Measurements from ENCODE around the gene UGT1A4.
"Not testable (repeated sequence)": the region's sequence is repeated elsewhere in the genome, so short reads cannot be mapped to it uniquely, and the experiment has no call there.

Gene UGT1A4

DNA sequence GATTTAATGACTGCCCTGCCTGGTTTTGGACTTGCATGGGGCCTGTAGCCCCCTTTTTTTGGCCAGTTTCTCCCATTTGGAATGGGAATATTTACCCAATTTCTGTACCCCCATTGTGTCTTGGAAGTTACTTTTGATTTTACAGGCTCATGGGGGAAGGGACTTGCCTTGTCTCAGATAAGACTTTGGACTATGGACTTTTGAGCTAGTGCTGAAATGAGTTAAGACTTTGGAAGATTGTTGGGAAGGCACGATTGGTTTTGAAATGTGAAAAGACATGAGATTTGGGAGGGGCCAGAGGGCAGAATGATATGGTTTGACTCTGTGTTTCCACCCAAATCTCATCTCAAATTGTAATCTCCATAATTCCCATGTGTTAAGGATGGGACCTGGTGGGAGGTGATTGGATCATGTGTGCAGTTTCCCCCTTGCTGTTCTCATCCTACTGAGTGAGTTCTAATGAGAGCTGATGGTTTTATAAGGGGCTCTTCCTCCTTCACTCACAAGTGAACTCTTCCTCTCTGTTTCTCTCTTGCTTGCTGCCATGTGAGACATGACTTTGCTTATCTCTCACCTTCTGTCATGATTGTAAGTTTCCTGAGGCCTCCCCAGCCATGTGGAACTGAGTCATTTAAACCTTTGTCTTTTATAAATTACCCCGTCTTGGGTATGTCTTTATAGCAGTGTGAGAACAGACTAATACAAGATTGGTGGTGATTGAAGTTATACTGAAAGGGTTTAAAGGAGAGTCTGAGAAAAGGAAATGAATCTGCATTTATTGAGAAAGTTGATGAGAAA is 32.9 kb downstream of the UGT1A4 start:
- DNase-seq = not testable (repeated sequence)

DNA sequence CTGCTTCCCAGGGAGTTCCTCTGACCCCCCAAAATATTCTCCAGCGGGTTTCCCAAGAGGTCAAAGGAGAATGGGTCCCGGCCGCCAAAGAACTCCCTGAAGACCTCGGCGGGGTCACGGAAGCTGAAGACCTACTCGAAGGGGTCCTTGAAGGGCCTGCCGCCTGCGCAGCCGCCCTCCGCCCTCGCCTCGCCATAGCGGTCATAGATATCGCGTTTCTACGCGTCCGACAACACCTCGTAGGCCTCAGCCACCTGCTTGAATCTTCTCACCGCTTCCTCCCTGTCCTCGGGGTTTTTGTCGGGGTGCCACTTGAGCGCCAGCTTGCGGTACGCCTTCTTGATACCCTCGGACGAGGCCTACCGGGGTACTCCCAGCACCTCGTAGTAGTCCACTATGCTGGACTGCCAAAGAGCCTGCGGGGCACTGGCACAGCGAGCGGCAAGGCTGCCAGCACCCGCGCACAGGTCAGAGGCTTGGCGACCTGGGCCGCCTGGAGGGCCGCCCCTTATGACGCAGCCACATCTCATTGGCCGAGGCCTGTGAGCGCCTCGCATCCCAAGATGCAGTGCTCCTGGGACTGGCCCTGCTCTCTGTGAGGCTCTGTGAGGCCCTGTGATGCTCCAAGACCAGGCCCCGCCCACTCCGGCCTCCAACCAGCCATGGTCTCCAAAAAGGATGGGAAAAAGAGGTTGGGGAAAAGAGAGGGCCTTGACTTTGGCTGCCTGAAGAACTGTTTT is 36.5 kb downstream of the UGT1A4 start:
- DNase-seq = no peak

DNA sequence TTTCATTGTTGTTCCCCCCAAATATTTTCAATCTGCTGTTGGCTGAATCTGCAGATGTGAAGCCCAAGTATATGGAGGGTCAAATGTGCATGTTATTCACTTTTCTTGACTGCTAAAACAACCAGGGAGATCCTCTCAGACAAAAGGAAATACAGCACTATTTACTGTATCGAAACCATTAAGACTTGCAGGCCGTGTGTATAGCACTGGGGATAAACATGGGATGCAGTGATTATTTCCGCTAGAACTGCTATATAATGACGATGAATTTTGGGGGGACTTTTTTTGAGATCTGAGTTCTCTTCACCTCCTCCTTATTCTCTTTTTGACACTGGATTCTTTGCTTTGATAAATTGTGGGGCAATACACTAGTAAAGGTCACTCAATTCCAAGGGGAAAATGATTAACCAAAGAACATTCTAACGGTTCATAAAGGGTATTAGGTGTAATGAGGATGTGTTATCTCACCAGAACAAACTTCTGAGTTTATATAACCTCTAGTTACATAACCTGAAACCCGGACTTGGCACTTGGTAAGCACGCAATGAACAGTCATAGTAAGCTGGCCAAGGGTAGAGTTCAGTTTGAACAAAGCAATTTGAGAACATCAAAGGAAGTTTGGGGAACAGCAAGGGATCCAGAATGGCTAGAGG is 38.0 kb downstream of the UGT1A4 start:
- DNase-seq = no peak

DNA sequence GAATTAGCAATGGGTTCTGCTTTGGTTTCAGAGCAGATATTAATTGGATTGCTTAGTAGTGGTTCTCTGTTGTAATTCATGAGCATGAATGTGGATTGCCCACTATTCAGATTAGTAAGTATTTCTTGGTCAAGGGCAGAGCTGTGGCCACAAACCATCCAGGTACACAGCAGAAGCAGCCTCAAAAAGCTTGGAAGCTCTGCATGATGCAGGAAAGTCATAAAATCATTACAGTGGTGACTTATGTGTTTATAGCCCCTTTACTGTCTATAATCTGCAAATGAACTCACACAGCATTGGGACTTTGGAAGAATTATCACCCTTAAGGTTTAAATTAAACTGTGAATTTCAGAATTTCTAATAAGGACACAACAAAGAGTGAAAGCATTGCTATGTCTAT is 39.6 kb downstream of the UGT1A4 start:
- DNase-seq = no peak

DNA sequence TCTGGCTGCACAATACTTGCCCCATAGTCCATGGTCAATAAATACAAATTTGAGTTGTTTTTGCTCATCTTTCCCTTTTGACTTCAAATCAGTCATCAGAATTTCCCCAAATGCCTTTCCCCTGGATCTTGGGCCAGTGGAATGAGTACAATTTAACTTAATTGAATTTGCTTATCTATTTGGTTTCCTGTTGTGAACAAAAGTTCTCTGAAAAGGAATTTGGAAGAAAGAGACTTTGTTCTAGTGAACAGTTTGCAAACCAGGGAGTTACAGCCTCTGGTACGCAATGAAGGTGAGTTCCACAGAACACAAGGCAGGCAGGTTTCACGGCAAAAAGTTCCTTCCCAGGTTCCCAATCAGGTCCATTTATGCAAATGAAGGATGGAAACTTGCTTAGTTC is 40.3 kb downstream of the UGT1A4 start:
- no peak for DNase-seq

DNA sequence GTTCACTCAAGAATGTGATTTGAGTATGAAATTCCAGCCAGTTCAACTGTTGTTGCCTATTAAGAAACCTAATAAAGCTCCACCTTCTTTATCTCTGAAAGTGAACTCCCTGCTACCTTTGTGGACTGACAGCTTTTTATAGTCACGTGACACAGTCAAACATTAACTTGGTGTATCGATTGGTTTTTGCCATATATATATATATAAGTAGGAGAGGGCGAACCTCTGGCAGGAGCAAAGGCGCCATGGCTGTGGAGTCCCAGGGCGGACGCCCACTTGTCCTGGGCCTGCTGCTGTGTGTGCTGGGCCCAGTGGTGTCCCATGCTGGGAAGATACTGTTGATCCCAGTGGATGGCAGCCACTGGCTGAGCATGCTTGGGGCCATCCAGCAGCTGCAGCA is 41.5 kb downstream of the UGT1A4 start, which contains the start of gene UGT1A1:
Gene UGT1A1 (plus strand): TSS at position 228 of the 400 bp plus-strand sequence. CDS start 18 bp downstream, at position 246.
- no peak for DNase-seq

DNA sequence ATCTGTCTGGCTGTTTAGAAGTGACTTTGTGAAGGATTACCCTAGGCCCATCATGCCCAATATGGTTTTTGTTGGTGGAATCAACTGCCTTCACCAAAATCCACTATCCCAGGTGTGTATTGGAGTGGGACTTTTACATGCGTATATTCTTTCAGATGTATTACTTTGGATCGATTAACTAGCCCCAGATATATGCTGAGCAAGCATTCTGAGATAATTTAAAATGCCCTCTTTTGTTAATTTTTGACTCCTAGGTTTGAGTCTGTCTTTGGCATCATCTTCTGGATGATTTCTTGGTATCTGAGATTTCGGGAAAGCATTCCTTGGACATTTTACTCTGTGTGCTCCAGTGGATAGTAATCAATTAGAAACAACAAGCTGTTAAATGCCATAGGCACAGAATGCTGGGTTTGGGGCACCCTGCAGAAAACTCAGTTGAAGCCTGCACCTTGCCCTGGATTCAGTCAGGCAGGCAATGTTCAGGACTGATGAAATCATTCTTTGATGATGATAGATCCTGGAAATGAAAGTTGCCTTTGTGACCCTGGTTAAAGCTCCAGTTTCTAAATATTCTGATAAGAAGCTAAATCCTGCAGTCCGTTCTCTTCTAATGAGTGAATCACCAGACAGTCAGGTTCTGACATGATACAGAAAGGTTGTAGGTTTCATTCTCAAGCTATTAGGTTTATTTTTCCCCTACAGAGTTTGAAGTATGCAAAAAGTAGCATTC is 42.7 kb downstream of the UGT1A4 start:
- DNase-seq = no peak

DNA sequence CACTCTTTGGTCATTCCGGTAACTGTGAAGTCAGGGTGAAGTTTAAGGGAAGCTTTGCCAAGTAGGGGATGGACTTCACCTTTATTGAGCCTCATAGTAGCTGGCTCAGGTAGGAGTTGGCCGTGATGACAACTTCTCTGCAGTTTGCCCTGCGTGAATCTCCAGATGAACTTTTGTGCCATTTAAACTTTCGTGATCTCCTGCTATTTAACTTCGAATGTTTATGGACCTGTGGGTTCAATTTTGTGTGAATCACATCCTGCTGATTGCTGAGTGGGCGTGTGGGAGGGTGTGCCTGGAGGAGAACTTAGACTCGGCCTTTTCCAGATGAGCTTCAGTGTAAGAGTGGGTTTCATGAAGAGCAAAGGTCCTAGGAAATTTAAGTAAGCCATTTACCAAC is 45.7 kb downstream of the UGT1A4 start:
- no peak for DNase-seq

DNA sequence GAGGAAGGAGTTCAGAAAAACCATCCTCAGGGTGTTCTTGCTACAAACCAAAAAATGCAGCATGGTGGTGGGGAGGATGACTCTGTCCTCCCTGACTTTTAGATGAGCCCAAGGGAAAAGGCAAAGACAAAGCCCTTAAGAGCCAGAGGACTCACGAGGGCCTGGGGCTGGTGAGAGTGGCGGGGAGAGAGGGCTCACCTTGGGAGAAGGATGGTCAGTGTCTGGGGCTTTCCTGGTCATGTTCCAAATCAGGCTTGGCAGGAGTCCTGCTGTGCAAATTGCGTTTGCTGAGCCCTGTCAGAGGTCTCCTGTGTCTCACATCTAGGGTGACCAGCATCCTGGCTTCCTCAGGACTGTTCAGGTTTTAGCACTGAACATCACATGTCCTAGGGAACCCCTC is 46.2 kb downstream of the UGT1A4 start:
- DNase-seq = no peak

DNA sequence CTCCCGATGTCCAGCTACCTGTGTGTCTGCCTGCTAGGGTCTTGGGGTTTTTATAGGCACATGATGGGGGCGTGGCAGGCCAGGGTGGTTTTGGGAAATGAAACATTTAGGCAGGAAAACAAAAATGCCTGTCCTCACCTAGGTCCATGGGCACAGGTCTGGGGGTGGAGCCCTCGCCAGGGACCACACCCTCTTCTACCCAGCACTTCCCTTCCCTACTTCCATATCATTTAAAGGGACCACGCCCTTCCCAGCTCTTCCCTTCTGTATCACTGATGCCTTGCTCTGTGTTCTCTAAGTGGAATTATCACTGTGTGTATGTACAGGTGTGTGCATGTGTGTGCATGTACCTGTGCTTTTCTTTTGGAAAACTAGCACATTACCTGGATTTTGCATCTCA is 47.9 kb downstream of the UGT1A4 start:
- no peak for DNase-seq

DNA sequence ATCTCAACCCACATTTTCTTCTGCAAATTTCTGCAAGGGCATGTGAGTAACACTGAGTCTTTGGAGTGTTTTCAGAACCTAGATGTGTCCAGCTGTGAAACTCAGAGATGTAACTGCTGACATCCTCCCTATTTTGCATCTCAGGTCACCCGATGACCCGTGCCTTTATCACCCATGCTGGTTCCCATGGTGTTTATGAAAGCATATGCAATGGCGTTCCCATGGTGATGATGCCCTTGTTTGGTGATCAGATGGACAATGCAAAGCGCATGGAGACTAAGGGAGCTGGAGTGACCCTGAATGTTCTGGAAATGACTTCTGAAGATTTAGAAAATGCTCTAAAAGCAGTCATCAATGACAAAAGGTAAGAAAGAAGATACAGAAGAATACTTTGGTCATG is 49.5 kb downstream of the UGT1A4 start:
- DNase-seq = no peak

DNA sequence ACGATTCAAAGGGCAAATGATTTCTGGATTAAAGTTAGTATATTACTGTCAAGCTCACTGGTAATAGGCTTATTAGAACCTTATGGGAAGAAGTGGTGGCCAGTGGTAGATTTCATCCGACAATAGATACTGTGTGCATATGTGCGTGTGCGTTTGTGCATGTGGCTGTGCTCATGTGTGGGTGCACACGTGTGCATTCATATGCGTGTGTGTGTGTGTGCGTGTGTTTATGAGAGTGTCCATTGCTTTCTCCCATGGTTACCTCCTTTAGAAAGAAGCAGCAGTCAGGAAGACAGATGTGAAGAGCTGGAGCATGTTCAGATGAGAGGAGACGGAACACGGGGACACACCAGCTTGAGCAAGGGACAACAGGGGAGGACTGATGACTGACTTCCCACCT is 50.7 kb downstream of the UGT1A4 start:
- no peak for DNase-seq

DNA sequence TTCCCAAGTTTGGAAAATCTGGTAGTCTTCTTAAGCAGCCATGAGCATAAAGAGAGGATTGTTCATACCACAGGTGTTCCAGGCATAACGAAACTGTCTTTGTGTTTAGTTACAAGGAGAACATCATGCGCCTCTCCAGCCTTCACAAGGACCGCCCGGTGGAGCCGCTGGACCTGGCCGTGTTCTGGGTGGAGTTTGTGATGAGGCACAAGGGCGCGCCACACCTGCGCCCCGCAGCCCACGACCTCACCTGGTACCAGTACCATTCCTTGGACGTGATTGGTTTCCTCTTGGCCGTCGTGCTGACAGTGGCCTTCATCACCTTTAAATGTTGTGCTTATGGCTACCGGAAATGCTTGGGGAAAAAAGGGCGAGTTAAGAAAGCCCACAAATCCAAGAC is 53.6 kb downstream of the UGT1A4 start:
- DNase-seq = no peak

DNA sequence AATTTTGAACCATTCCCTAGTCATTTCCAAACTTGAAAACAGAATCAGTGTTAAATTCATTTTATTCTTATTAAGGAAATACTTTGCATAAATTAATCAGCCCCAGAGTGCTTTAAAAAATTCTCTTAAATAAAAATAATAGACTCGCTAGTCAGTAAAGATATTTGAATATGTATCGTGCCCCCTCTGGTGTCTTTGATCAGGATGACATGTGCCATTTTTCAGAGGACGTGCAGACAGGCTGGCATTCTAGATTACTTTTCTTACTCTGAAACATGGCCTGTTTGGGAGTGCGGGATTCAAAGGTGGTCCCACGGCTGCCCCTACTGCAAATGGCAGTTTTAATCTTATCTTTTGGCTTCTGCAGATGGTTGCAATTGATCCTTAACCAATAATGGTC is 54.0 kb downstream of the UGT1A4 start:
- DNase-seq = no peak

DNA sequence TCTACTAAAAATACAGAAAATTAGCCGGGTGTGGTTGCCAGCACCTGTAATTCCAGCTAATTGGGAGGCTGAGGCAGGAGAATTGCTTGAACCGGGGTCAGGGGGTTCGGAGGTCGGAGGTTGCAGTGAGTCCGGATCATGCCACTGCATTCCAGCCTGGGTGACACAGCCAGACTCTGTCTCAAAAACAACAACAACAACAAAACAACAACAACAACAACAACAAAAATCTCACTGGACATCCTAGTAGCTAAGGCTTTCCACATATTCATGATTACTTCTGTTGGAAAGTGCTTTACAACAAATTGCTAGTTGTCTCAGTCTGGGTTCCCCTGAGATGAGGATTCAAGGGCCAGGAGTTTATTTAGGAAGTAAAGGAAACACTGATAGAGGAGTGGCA is 55.3 kb downstream of the UGT1A4 start:
- no peak for DNase-seq

DNA sequence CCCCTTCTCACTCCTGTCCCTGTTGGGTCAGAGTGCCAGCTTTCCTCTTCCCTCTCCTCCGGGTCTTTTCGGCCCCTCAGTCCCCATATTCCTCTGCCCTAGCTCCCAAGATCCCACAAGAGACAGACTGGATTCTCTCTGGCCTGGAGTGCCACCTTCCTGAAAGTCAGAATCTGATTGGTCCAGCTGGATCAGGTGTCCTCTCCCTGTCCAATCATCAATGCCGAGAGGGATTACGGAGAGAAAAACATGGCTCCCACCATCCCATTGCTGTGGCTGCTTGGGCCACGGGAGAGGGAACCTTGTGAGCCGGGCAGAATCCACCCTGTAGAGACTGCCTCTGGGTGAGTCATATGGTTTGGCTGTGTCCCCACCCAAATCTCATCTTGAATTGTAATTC is 56.9 kb downstream of the UGT1A4 start:
- no peak for DNase-seq

DNA sequence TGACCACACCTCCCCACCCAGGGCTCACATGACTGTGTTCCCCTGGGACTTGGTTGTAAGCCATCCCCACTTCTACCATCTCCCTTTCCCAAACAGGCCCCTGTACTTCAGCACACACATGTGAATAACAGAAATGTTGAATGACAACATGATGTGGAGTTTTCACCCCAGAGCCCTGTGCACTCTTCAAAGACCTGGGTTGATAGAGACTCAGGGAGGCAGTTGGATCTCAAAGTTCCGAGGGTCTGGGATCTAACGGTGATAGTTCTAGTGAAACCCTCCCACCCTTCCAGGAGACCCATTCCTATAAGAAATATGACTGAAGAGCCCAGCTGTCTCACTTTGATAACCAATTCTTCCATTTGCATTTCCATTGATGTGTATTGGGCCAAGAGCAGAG is 59.5 kb downstream of the UGT1A4 start, which contains the start of gene MROH2A:
Gene MROH2A (plus strand): TSS at position 301 of the 400 bp plus-strand sequence. CDS start 1,029 bp downstream, outside the sequence.
- no peak for DNase-seq

DNA sequence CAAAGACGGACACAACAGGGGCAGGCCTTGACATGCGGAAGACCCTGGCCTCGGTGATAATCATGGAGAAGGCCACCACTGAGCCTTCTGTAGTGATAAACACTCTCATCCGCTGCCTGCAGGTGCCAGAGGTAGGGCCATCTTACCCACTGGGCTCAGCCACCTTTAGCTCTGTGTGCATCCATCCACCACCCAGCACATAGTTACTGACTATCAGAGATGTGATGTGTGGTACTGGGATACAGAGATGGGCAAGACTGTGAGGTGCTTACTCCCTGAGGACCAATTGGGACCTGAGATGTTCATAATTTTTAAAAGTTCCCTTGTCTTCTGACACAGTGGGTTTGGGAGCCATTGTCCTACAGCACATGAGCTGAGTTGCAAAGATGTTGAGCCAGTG is 61.2 kb downstream of the UGT1A4 start:
- no peak for DNase-seq

DNA sequence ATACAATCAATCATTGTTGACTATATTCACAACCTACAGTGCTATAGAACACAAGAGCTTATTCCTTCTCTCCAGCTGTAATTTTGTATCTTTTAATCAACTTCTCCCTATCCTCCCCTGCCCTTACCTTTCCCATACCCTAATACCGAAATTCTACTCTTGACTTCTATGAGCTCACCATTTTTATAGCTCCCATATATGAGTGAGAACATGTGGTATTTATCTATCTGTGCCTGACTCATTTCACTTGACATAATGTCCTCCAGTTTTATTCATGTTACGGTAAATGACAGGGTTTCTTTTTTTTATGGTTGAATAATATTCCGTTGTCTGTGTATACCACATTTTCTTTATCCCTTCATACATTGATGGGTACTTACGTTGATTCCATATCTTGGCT is 62.2 kb downstream of the UGT1A4 start:
- DNase-seq = no peak

DNA sequence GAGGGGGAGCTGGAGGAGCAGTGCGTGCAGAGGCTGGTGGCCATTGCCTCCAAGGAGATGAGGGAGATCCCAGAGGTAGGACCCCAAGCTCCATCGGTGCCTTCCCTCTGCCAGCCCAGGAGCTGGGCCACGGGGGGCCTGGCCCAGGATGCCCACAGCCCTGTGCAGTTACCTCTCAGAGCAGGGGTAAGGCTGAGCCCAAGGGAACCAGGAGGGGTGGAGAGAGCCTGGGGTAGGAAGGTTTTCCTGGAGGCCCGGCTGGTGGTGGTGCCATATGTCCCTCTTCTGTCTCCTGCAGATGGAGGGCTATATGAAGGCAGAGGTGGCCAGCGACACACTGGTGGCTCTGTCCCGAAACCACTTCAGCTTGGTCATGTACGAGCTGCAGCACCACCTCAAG is 71.0 kb downstream of the UGT1A4 start:
- no peak for DNase-seq

DNA sequence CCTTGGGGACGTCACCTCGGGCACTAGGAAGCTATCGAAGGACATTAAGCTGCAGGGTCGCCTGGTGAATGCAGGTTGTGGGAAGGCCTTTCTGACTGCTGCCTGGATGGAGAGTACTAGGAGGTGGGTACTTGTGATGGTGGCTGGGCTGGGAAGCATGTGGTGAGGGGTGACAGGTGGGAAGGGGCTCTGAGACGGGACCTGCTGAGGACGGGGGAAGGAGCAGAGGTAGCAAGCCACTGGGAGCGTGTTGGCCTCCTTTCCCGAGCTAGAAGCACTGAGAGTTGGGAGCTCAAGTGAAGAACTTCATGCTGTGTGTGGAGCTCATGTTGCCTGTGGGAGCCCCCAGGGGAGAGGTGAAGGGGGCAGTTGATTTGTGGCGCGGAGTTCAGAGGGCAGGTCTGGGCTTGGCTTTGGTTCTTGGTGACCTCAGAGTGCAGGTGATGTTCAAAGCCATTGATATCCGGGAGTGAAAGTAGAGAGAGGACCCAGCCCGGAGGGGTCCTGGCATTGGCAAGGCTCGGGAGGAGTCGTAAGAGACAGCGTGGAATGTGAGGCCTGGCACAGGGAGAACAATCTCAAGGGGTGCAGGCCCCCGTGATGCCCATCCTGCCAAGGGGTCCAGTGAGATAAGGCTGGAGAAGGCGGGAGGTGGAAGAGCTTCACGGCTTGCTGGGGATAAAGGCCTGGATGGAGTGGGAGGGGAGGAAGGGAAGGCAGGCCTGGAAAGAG is 72.8 kb downstream of the UGT1A4 start:
- no peak for DNase-seq

DNA sequence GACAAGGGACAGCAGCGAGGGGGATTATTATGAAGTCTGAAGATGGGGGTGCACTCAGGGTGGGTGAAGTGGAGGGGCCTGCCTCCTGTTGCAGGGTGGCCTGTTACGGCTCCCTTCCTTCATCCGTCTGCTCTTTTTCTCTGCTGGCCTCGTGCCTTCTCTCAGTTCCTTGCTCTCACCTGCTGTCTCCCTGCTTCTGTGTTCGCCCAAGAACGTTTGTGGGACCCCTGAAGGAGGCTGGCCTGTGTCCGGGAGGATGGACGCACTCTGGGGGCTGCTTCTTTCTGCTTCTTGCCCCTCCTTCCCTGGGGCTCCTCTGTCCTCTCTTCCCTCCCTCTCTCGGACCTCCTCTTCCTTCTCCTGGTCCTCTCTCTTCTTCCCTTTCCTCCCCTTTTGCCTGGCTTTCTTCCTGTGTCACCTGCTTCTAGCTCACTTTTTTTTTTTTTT is 73.4 kb downstream of the UGT1A4 start:
- DNase-seq = no peak

Measured in CD4-positive, alpha-beta T cell treated with Interleukin-15 for 1 hour (primary cell).